HuH-7 (cell line): ENCODE data around the gene TMED6.
"Not testable (repeated sequence)": the region's sequence is repeated elsewhere in the genome, so short reads cannot be mapped to it uniquely, and the experiment has no call there.

ENCODE experiments used
- DNase-seq: peaks from one replicate; pipeline ENCODE4 v3.0.0; 2011; ENCODE audit warnings: low spot score

The TMED6 gene

DNA sequence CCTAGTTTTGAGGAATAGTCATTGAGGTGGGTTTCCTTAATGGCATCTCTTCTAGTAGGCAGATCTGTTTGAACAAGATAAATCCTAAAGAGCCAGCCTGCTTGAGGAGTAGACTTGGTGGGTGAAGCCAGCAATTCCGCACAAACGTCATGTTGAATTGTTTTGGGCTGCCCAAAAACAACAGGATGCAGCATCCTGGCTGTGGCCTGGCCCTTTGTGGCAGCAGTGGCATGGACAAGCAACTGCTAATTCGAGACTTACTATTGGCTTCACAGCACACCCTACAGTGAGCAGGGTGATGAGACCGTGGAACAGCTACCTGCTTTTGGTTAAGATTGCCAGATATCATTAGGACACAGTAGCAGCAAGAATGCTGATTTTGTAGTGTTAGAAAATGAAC is 49.7 kb downstream of the TMED6 start:
- DNase-seq = no peak

DNA sequence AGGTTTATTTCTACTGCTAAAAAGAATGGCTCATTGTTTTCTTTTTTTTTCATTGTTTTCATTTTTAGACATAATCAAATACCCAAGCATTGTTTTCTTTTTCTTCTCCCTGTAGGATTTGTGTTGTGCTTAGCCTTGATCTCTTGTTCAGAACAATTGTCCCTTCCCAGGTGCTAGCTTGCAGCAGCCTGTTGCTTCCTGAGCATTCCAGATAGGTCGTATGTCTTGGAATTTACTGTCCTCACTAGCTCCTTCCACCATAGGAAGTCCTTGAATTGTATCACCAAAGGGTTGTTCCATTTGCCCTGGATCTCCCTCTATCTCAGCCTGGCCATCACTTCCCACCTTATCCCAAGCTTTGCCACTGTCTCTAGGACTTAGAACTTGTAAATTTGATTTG is 50.4 kb downstream of the TMED6 start:
- DNase-seq = no peak

DNA sequence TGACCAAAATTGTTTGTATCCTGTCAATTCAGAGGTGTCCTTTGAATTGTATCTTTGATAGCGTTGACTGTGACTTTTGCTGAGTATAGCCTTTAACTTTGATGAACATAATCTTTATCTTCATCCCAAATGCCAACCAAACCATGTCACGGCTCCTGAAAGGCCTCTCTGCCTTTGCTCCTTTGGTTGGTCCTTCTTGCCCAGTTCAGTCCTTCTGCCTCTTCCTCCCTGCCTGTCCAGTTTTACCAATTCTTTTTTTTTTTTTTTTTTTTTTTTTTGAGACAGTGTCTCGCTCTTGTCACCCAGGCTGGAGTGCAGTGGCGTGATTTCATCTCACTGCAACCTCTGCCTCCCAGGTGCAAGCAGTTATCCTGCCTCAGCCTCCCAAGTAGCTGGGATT is 53.3 kb downstream of the TMED6 start:
- no peak for DNase-seq

DNA sequence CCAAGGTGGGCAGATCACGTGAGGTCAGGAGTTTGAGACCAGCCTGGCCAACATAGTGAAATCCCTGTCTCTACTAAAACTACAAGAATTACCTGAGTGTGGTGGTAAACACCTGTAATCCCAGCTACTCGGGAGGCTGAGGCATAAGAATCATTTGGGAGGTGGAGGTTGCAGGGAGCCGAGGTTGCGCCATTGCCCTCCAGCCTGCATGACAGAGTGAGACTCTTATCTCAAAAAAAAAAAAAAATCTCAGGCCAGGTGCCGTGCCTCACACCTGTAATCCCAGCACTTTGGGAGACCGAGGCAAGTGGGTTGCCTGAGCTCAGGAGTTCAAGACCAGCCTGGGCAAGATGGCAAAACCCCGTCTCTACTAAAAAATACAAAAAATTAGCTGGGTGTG is 54.8 kb downstream of the TMED6 start:
- DNase-seq = not testable (repeated sequence)

DNA sequence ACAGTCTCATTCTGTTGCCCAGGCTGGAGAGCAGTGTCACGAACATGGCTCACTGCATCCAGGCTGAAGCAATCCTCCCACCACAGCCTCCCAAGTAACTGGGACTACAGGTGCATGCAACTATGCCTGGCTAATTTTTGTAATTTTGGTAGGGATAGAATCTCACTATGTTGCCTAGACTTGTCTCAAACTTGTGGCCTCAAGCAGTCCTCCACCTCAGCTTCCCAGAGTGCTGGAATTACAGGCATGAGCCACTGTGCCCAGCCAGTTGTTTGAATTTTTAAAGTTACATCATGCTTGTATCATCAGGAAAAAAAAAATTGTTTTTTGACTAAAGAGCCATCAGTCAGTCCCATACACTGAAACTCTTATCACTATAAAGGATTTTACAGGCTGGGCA is 57.5 kb downstream of the TMED6 start:
- no peak for DNase-seq

DNA sequence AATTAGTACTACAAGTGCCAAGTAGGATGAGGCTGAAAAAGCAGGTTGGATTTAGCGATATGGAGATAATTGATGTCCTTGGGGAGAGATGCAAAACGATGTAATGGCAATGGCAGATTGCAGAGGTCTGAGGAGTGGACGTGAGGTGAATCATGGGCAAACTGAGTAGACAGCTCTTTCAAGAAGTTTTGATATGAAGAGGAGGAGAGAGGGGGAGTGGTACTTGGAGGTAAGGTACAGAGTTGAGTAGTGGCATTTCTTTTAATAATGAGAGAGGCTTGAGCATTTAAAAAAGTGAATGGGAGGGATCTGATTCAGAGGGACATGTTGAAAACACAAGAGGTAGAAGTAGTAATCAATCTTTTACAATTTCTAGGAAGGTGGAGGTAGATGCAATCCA is 58.2 kb downstream of the TMED6 start:
- no peak for DNase-seq
